PFSK-1 (cell line): ENCODE results near the gene LINC00237.

ENCODE experiments used
- FOXP2 ChIP-seq: optimal IDR thresholded peaks from 2 replicates; pipeline ENCODE3; 2011; ENCODE audit warnings: borderline replicate concordance, control low read depth, inconsistent platforms; ENCODE audit not compliant: insufficient read depth; ENCODE audit errors: extremely low read length, extremely low read depth
- REST ChIP-seq, 2 experiments: IDR thresholded peaks; 2 replicates each; pipeline versions ENCODE4 v1.6.1 to v1.8.0; 2011 to 2012; ENCODE audit warnings: low read depth in 2 of 2, low read length in 2 of 2, control low read depth in 1 of 2, inconsistent platforms in 1 of 2, mild to moderate bottlenecking in 1 of 2, moderate library complexity in 1 of 2; ENCODE audit not compliant: insufficient read depth in 1 of 2
- TAF1 ChIP-seq: IDR thresholded peaks from 2 replicates; pipeline ENCODE4 v1.6.1; 2012; ENCODE audit warnings: low read length, control low read depth, borderline replicate concordance; ENCODE audit not compliant: insufficient read depth

GRCh38 chr20:21104466-21104761 is 1.7 kb downstream of the LINC00237 start:
- TF ChIP-seq REST (IDR thresholded peaks at IDR 0.05; ENCODE audit: insufficient read depth in 1 of 2, low read depth in 2 of 2, low read length in 2 of 2), result no peak
- no peak for TF ChIP-seq TAF1
- TF ChIP-seq FOXP2, result no peak
